Measurements from ENCODE around the gene E2F3. TPM values are rescaled to one million over a fixed set of nuclear protein-coding genes. Genes with fewer than 3 reads are reported as not detected.

The E2F3 gene
- total RNA-seq, 1 experiment from 2014 or later: 35.7 TPM

- H3K4me3 Mint-ChIP-seq: no peak overlapping the region
- Histone ChIP-seq H3K27ac (ENCODE audit: insufficient read length, low read depth, low read length) (no peak overlapping the region), H3K9ac (ENCODE audit: extremely low read depth, insufficient read length, low read length) (no peak overlapping the region), H3K18ac (ENCODE audit: insufficient read length, low read depth, low read length) (no peak overlapping the region), H3K9me3 (ENCODE audit: control insufficient read depth, low read depth, low read length) (no peaks in the 10 kb centered on the region), H3K4me2 (ENCODE audit: insufficient read depth, insufficient read length, low read length) (no peak overlapping the region), H3T11ph (ENCODE audit: low read length) (no peak overlapping the region), H4K91ac (ENCODE audit: insufficient read length, low read depth, low read length) (no peak overlapping the region), H2BK120ac (ENCODE audit: low read depth, low read length, poor library complexity, severe bottlenecking) (no peak overlapping the region), H3K4me1 (ENCODE audit: insufficient read depth, low read length) (no peaks in the 10 kb centered on the region), H4K20me1 (ENCODE audit: control insufficient read depth, insufficient read depth, insufficient read length) (no peaks in the 10 kb centered on the region), H3K56ac (ENCODE audit: insufficient read length, low read depth, low read length) (no peak overlapping the region), H4K8ac (replicated peaks; ENCODE audit: insufficient read length, low read depth, low read length) (no peak overlapping the region), H2BK20ac (ENCODE audit: low read depth, low read length, poor library complexity, severe bottlenecking) (no peak overlapping the region), H3K79me2 (ENCODE audit: insufficient read depth, low read length) (no peaks in the 10 kb centered on the region), H2BK15ac (ENCODE audit: low read depth, low read length) (no peak overlapping the region), H3K79me1 (ENCODE audit: insufficient read depth, low read depth, low read length, poor library complexity, severe bottlenecking) (no peaks in the 10 kb centered on the region), H3K4ac (ENCODE audit: low read depth, low read length) (no peak overlapping the region), H2BK12ac (ENCODE audit: insufficient read length, low read depth, low read length) (no peak overlapping the region), H3K23ac (ENCODE audit: insufficient read length, low read depth, low read length) (no peak overlapping the region), H2AFZ (ENCODE audit: low read length) (no peak overlapping the region), H3K23me2 (ENCODE audit: insufficient read length, low read depth, low read length, poor library complexity, severe bottlenecking) (no peaks in the 10 kb centered on the region), H2AK5ac (ENCODE audit: insufficient read length, low read length) (no peak overlapping the region), H3K27me3 (ENCODE audit: insufficient read depth, low read length) (no peaks in the 10 kb centered on the region), H4K5ac (ENCODE audit: insufficient read length, low read depth, low read length) (no peak overlapping the region), H2BK5ac (ENCODE audit: insufficient read length, low read length) (no peak overlapping the region), H3K14ac (ENCODE audit: insufficient read depth, low read length) (no peak overlapping the region)
- no peak for DNase-seq
- peaks cover 4% of the 10 kb centered on the region; the same call in 1 of the 2 replicates for H3K27me3 Mint-ChIP-seq (ENCODE audit: low read depth)
- no CpG with 5 or more reads among the region's 2 CpGs for WGBS (ENCODE audit: extremely low coverage, insufficient read length, low lambda C conversion rate)
- no peaks in the 10 kb centered on the region for H3K9me3 Mint-ChIP-seq
- no peaks in the 10 kb centered on the region for H3K36me3 Mint-ChIP-seq (ENCODE audit: insufficient read depth in 1 of 3, low read depth in 3 of 3)
- H3K27ac Mint-ChIP-seq: no peak overlapping the region
- no peak for TF ChIP-seq CTCF (conservative IDR thresholded peaks at IDR 0.05)
- peaks cover 2 to 5% of the 10 kb centered on the region in 2 experiments; a peak in 2 of 4 replicates for H3K4me1 Mint-ChIP-seq
Observed at GRCh38 chr6:20364327-20364726, 37.4 kb upstream of the E2F3 start.

Data from H9 (cell line).